ENCODE data around the gene MTERF2. TPM values are rescaled to one million over a fixed set of nuclear protein-coding genes. Genes with fewer than 3 reads are reported as not detected.

MTERF2 gene
- total and polyA plus RNA-seq, 2 of the 13 experiments (the other 11 are each of a cell fraction or from before 2014, with no cell fraction given) = 8.0 to 11.6 TPM

DNA sequence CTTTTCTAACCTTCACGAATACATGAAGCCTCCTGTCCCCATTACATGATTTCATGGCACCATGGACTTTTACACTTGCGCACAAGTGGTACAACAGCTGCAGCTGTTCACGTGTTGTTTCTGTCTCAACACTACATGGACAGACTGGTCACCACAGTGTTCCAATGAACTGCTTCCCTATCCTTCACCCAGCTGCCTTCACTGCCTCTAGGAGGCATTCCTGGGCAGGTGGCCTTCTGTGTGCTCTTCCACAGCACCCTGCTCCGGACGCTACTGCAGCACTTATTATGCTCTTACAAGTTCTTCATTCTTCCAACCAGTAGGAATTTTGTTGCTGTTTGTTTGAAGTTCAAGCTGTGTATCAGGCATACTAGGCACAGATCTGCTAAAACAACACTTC lies 1.5 kb downstream of the MTERF2 start (continued):
- TF ChIP-seq, protein P1, sequence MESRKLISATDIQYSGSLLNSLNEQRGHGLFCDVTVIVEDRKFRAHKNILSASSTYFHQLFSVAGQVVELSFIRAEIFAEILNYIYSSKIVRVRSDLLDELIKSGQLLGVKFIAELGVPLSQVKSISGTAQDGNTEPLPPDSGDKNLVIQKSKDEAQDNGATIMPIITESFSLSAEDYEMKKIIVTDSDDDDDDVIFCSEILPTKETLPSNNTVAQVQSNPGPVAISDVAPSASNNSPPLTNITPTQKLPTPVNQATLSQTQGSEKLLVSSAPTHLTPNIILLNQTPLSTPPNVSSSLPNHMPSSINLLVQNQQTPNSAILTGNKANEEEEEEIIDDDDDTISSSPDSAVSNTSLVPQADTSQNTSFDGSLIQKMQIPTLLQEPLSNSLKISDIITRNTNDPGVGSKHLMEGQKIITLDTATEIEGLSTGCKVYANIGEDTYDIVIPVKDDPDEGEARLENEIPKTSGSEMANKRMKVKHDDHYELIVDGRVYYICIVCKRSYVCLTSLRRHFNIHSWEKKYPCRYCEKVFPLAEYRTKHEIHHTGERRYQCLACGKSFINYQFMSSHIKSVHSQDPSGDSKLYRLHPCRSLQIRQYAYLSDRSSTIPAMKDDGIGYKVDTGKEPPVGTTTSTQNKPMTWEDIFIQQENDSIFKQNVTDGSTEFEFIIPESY (CRISPR knock-in tag; IDR thresholded peaks at IDR 0.05) = no peak
- TF ChIP-seq FOXM1 (CRISPR knock-in tag; IDR thresholded peaks at IDR 0.05) (no peak), RXRA (CRISPR knock-in tag; IDR thresholded peaks at IDR 0.05) (no peak), ZNF432 (CRISPR knock-in tag; IDR thresholded peaks at IDR 0.05; ENCODE audit: borderline replicate concordance) (no peak), EZH2 (conservative IDR thresholded peaks at IDR 0.05; ENCODE audit: low read depth, low read length) (no peak), ATRX (CRISPR knock-in tag; IDR thresholded peaks at IDR 0.05; ENCODE audit: borderline replicate concordance) (no peak), ZFP90 (CRISPR knock-in tag; IDR thresholded peaks at IDR 0.05; ENCODE audit: borderline replicate concordance) (no peak), SP140L (CRISPR knock-in tag; IDR thresholded peaks at IDR 0.05; ENCODE audit: borderline replicate concordance) (no peak), NR2C2 (CRISPR knock-in tag; IDR thresholded peaks at IDR 0.05; ENCODE audit: borderline replicate concordance) (no peak), FLYWCH1 (CRISPR knock-in tag; IDR thresholded peaks at IDR 0.05) (no peak), U2AF1 (optimal IDR thresholded peaks at IDR 0.05; ENCODE audit: low read depth, low read length) (no peak), XRCC5 (optimal IDR thresholded peaks at IDR 0.05; ENCODE audit: low read length) (peak; percentile 33), ZBTB42 (CRISPR knock-in tag; IDR thresholded peaks at IDR 0.05) (no peak), CREB1 (IDR thresholded peaks at IDR 0.05) (no peak), CREB1 (CRISPR knock-in tag; IDR thresholded peaks at IDR 0.05) (no peak), NCOR1 (IDR thresholded peaks at IDR 0.05; ENCODE audit: borderline replicate concordance, low read length) (no peak), ZSCAN25 (CRISPR knock-in tag; IDR thresholded peaks at IDR 0.05) (no peak), SMAD3 (CRISPR knock-in tag; IDR thresholded peaks at IDR 0.05) (no peak), ATAD3A (CRISPR knock-in tag; IDR thresholded peaks at IDR 0.05) (no peak), ZNF776 (CRISPR knock-in tag; IDR thresholded peaks at IDR 0.05) (no peak), SRSF1 (optimal IDR thresholded peaks at IDR 0.05; ENCODE audit: low read depth, low read length) (no peak)
- TF ChIP-seq, protein P2, sequence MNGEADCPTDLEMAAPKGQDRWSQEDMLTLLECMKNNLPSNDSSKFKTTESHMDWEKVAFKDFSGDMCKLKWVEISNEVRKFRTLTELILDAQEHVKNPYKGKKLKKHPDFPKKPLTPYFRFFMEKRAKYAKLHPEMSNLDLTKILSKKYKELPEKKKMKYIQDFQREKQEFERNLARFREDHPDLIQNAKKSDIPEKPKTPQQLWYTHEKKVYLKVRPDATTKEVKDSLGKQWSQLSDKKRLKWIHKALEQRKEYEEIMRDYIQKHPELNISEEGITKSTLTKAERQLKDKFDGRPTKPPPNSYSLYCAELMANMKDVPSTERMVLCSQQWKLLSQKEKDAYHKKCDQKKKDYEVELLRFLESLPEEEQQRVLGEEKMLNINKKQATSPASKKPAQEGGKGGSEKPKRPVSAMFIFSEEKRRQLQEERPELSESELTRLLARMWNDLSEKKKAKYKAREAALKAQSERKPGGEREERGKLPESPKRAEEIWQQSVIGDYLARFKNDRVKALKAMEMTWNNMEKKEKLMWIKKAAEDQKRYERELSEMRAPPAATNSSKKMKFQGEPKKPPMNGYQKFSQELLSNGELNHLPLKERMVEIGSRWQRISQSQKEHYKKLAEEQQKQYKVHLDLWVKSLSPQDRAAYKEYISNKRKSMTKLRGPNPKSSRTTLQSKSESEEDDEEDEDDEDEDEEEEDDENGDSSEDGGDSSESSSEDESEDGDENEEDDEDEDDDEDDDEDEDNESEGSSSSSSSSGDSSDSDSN (CRISPR knock-in tag; IDR thresholded peaks at IDR 0.05) = peak; percentile 55; the same call in 1 of the 2 replicates
- TF ChIP-seq, protein P3, sequence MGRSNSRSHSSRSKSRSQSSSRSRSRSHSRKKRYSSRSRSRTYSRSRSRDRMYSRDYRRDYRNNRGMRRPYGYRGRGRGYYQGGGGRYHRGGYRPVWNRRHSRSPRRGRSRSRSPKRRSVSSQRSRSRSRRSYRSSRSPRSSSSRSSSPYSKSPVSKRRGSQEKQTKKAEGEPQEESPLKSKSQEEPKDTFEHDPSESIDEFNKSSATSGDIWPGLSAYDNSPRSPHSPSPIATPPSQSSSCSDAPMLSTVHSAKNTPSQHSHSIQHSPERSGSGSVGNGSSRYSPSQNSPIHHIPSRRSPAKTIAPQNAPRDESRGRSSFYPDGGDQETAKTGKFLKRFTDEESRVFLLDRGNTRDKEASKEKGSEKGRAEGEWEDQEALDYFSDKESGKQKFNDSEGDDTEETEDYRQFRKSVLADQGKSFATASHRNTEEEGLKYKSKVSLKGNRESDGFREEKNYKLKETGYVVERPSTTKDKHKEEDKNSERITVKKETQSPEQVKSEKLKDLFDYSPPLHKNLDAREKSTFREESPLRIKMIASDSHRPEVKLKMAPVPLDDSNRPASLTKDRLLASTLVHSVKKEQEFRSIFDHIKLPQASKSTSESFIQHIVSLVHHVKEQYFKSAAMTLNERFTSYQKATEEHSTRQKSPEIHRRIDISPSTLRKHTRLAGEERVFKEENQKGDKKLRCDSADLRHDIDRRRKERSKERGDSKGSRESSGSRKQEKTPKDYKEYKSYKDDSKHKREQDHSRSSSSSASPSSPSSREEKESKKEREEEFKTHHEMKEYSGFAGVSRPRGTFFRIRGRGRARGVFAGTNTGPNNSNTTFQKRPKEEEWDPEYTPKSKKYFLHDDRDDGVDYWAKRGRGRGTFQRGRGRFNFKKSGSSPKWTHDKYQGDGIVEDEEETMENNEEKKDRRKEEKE (IDR thresholded peaks at IDR 0.05) = no peak
- TF ChIP-seq, protein P4, sequence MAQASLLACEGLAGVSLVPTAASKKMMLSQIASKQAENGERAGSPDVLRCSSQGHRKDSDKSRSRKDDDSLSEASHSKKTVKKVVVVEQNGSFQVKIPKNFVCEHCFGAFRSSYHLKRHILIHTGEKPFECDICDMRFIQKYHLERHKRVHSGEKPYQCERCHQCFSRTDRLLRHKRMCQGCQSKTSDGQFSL (CRISPR knock-in tag; IDR thresholded peaks at IDR 0.05) = no peak
